HuH-7.5 (cell line): ENCODE results near the gene GLDN.

Source experiments
- DNase-seq: peaks from one replicate; pipeline ENCODE4 v3.0.0; 2011; ENCODE audit warnings: low spot score

The GLDN gene

DNA sequence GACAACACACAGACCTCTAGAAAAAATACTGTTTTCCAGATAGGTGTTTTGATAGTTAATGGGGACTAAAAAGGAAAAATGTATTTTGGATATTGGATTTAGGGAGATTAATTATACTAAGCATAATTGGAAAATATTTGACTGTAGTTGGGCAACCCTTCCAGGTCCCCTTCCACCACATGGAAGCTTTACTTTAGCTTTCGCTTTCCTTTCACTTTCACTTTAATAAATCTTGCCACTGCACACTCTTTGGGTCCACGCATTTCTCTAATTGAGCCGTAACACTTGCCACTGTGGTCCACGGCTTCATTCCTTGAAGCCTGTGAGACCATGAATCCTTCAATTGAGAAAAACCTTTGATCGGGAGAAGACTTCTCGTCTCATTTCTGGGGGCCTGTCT lies 15.5 kb downstream of the GLDN start:
- no peak for DNase-seq

DNA sequence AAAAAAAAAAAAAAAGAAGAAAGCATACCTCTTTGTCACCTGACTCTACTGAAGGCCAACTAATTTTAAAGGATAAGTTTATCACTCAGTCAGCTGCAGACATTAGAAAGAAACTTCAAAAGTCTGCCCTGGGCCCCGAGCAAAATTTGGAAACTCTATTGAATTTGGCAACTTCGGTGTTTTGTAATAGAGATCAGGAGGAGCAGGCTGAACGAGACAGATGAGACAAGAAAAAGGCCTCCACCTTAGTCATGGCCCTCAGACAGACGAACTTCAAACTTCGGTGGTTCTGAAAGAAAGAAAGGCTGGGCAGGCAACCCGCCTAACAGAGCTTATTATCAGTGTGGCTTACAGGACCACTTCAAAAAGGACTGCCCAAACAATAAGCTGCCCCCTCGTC lies 18.5 kb downstream of the GLDN start:
- no peak for DNase-seq

DNA sequence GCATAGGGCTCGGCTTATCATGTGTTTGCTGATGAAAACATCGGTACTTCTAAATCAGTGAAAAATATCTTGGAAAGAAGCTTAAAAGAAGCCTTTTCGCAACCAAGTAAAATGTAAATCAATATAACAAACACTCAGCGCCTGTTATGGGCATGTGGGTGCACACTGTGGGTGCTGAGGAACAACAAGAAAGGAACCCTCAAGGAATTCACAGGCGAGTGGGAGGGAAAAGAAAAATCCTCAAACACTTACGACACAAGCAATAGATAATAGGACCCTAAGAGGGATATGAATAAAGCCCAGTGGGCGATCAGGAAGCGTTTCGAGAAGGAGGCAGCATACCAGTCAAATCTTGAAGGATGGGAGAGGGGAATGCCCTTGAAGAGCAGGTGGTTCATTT lies 21.9 kb downstream of the GLDN start:
- DNase-seq, result no peak

DNA sequence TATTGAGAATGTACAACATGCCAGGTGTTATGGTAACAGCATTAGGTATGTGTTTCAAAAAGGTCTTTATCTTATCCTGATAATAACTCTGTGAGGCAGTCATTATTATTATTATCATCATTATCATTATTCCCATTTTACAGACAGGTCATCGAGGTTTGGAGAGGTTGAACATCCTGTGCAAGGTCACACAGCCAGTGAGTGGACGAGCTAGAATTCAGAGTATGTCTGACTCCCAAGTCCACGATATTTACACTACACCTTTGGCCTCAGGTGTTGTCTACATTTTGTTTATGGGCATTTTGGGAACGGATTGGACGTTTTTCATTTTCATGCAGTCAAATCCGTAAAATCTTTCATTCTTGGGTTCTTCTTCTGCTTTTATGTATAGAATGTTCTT lies 24.0 kb downstream of the GLDN start:
- no peak for DNase-seq

DNA sequence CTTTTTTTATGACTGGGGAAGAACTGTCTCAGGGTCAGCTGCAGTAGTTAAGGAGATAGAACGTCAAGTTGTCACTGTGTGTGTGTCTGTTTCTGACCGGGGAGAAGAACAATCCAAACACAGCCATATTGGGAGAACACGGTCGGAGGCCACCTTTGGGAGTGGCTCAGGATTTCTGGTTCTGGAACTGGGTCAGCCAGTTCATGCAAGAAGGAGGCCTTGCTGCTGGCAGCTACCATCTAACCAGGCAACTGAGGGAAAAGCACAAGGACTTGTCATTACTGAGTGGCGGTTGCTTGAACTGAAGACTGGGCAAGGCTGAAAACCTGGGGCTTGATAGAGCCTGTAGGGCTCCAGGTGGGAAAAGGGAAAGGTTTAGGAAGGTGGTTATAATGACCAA lies 24.6 kb downstream of the GLDN start:
- no peak for DNase-seq

DNA sequence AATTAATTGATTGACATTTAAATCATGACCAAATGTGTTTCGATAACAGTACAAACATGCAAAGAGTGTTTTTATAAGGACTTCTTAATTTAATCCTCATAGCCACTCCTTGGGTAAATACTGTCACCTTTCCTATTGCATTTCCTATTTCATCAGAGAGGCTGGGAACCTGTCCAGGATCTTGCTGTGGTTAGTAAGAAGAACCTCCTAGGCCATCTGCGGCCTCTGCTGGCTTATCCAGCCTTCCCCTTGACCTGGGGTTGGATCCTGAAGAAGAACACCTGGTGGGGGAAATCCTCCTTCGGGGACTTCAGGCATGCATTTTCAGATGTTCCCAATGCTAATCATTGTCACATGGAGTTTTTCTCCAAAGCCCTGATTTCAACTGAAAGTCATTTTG lies 25.5 kb downstream of the GLDN start:
- DNase-seq, result no peak

DNA sequence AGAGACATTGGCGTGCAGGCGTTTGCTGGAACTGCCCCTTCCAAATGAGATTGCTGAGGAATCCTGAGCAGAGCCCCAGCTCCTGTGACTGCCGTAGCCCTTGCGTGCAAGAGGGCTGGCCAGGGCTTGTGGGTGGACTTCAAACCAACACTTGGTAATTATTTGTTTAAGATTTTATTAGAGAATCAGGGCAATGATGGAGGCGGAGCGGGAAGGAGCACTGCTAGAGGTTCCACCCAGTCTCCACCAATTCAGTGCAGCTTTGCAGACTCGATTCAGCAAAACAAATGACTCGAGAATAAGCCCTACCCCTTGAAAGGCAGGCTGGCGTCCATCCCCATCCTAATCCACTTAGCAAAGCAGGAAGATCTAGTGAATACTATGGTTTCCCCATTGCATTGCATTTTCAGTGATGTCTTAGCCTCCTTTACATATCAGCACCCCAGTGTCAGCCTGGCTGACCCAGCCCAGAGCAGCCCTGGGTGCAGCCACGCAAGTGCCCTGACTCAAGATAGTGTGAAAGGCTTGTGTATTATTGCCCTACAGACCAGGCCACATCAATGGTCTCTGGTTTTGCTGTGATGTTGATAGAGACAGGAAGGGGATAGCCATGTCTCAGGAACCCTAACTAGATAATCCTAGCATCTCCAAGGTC lies 26.0 kb downstream of the GLDN start:
- DNase-seq, result no peak

DNA sequence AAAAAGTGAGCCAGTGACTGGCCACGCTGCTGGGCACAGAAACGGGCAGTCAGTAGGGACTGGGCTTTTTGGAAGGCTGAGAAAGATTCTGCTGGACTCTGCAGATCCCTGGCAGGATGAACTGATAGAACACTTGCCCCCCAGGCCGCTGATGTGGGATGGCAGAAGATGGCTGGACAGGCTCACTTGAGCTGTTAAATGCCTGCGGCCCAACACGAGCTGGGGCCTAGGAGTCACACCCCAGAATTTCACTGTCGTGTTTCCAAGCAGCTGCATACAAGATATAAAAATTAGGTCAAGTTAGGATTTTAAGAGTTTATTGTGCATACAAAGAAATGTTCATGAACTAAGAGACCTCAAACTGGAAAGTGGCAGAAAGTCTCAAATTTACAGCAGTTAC lies 26.9 kb downstream of the GLDN start:
- no peak for DNase-seq

DNA sequence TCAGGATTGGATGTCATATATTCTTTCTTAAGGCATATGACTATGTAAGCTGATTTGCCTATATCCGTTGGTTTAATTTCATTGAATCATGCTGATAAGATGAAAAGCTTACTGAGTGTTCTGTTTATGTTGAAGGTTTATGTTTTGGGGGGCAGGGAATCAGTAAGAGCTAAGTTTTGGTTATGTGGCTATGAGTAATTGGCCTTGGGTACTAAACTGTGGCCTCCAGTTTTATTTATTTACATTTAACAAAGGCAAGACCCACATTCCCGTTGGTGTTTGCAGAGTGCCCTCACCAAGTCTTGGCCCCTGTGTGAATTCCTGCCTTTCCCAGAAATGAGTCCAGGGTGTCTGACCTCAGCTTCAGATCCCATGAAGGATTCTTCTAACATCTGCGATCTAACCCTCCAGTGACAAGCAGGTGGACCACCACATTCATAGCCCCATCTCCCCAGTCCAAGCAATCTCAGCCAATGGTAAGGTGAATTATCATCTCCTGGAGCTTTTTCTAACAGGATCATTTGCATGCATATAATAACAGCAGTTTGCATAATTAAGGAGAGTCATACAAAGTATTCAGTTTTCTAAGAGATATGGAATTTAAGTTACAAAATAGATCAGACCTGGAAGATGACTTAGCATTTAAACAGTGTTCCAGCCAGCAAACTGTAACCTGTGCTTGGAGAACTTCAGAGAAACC lies 27.4 kb downstream of the GLDN start:
- no peak for DNase-seq

DNA sequence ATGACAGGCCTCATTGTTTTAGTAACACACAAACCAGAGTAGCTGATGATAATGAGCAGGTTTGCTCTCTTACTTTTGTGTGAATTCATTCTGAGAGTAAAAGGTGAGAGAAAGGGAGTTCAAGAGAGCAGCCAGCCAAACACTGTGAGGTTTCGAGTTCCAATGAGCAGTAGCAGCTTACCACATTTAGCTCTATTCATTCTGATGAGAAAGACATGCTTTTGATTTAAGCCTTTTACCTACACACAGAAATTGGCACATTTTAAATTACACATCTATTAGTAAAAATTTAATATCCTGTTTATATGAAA lies 28.0 kb downstream of the GLDN start:
- DNase-seq, result no peak

DNA sequence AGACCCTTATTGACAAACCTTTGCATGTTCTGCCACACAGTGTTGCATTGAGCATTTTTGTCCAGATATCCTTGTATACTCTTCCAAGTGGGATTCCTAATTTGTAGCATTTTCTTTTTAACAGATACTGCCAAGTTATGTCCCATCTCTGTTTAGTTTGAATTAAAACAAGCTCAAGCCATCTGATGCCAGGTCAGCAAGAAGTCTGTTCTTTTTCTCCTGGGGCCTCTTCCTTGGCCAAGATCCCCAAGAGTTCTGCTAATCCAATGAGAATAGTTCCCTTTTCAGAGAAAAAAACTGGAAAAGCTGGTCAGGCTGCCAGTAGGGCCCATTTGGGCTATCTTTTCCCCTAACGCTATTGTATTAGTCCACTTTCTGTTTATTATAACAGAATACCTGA lies 29.8 kb downstream of the GLDN start:
- no peak for DNase-seq

DNA sequence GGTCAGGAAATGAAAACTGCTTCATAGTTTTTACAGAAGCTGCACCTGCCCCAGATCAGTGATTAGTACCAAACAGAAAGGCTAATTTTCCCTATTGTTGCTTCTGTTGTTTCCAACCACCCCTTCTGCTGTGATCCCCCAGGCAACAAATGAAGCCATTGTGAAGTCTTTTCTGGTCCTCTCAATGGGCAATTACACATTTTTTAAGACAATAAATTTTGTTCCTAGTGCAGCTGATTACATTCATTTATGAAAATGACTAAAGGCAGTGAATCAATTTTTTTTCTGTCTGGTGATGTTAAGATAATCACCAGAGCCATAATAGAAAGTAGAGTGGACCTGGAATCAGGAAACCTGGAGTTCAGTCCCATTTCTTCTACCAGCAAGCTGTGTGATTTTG lies 32.7 kb downstream of the GLDN start:
- no peak for DNase-seq

DNA sequence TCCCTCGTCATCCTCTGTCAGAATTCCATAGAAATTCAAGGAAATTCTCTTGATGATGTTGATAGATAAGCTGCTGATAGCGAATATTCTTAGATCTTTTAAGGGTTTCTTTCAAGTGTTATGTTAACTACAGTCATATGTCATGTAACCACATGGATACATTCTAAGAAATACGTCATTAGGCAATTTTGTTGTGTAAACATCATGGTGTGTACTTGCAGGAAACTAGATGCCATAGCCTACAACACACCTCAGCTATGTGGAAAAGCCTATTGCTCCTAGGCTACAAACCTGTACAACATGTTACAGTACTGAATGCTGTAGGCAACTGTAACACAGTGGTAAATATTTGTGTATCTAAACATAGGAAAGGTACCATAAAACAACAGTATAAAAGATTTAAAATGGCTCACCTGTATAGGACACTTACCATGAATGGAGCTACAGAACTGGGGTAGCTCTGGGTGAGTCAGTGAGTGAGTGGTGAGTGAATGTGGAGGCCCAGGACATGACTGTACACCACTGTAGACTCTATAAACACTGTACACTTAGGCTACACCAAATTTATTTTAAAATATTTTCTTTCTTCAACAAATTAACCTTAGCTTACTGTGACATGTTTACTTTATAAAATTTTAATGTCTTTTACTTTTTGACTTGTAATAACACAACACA lies 34.6 kb downstream of the GLDN start:
- DNase-seq, result no peak

DNA sequence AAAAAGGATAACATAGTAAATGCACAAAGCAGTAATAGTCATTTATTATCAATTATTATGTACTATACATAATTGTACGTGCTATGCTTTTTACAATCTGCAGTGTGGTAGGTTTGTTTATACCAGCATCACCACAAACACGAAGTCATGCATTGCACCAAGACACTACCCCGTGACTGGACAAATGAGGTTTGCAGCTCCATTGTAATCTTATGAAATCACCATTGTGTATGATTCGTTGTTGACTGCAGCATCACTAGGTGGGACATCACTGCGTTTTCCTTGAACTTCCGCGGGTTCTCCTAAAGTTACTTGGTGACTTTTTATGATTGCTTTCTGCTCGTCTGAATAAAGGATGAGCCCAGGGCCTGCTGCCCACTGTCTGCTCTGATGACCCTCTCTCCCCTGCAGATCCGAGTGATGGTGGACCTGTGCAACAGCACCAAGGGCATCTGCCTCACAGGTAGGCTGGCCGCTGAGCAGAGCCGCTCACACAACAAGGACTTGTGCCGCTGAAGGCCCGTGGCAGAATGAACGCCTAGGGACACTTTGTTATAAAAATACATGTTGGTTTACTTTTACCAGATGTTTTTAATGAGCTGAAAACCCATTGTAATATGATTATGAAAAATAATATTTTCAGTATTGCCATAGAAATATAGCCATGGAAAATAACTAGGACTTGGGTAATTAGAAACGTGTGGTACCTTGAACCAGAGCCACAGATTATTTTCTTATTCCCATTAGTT lies 35.8 kb downstream of the GLDN start:
- DNase-seq, result no peak

DNA sequence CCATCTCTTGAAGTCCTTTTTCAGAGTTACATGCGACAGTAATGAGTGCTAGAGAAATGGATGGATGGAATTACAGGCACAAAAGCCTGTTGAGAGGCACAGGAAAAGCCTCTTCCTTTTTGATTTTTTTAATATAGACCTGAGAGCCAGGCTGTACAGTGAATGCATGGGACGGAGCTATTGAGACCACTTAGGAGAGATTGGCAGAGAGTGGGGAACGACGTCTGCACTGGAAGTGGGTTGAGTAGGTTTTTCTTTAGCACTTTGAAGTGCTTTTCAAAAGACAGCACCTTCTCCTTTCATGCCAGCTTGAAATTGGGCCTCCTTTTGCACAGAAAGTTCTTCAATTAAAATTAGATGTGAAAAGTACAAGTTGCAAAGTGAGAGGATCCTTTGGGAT lies 37.0 kb downstream of the GLDN start:
- no peak for DNase-seq

DNA sequence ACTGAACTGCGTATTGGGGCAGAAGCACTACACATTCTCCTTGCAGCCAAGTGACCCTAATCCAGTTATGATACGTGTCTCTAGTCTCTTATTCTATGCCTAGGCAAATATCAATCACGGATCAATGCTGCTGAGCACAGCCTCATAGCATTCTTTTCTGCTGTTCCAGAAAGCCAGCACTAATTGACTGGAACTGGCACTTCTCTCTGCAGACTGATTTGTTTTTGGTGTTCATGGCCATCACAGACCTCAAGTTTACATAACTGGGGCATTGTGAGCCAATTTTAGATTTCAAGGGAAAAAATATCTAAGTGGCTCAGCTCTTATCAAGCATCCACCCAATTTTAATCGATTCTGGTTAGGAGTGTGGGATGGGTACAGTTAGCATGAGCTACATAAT lies 37.9 kb downstream of the GLDN start:
- no peak for DNase-seq

DNA sequence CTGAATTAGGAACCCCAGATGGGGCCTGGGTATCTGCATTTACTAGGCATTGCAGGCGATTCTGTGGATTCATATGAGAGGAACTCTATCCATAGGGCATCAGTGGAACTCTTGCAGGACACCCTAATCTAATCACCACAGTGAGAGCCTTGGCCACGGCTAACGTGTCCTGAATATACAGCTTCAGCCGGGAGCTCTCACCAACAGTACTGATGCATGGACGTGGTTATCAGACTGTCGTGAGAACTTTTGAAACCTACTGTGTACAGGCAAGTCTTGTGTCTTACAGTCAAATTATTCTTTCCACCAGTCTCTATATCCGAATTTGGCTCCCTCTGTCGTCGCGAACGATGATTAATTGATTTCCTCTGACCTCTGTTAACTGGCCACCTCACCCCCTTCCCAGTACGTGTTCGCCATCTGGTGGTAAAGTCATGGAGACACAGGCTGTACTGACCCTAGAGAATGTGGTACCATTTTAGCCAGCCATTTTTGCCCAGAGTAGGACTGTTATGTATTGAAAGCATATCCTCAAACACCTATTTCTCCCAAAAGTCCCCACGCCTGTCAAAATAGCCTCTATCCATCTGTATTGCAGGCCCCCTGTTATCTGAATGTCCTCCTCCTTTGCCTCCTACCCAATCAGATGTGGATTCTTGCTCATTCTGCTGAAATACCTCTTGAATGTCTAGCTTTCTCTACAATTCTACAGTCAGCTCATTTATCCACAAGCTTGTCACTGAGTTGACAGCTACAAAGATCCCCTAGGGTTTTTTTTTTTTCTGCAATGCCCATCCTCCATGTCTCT lies 39.7 kb downstream of the GLDN start:
- peak; percentile 61 for DNase-seq

DNA sequence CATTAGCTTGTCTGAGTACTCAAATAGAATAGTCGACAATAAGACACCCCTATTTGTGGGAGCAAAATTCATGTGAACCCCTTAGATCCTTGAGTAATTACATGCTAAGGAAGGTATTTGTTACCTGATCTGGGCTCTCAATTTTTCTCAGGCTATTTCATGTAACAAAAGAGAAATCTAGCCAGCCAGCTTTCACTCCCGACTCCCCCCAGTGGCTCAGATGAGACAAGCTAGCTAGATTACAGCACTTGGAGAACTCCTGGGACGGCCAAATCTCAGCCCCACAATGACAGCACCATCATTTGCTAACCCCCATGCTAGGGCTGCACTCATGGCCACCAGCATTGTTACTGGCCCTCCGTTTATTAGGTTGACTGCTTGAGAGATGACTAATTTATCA lies 41.3 kb downstream of the GLDN start:
- peak; percentile 64 for DNase-seq

DNA sequence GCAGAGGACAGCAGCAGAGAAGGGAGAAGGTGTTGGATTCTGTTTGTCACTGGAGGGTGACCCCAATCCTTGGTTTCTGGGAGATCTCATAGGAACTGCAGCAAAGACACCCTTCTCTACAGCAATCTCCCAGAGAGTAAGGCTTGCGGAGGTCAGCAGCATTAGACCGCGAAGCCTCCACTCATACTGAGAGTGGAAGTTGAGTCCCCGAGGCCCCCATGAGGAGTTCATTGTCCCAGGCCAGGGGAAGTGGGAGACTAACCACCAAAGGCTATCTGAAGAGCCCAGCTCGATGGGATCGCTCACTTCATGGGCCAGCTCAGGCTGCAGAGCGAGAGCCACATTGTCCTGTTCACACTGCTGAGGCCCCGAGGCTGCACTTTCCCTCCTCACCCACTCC lies 44.6 kb downstream of the GLDN start:
- no peak for DNase-seq

DNA sequence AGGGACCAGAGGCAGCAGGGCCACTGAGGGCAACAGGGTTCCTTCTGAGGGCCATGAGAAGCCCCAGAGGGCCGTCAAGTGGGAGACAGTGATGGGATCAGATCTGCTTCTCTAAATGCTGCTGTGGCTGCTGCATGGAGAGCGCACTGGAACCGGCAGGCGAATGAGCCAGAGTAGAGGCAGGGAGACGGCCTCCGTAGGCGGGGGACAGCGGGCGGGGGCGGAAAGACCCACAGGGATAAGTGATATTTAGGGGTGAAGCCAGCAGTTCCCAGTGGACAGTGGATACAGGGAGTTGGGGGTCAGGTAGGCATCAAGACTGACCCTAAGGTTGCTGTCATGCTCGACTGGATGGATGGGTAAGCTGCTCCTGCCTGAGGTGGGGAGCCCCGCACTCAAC lies 45.0 kb downstream of the GLDN start:
- DNase-seq, result no peak

DNA sequence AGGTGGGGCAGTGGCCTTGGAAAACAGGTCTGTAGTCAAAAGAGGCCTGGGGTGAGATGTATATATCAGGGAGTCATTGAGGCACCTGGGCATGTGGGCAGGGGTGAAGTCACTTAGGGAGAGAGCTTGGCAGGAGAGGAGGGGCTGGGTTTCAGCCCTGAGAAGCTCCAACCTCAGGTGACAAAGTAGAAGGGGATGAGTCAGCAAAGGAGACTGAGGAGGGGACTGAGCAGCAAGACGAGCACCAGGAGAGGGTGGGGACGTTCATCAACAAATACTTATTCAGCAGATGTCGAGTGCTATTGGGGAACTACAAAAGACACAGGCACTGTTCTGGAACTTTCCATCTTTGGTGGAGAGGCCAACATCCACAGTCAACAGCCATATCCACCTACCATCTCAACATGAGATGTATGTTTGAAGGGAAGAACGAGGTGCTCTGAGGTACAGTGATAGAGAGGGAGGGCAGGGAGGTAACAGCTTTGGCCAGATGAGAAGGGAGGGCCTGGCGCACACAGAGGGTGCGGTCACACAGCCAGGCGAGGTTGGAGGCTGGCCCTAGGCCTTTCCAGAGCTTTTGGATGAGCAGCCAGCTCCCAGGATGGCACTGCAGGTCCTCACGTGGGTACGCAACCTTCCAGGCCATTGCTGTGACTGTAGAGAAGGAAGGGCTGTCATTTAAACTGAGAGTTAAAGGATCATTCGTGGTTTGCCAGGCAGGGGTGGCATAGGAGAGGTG lies 45.7 kb downstream of the GLDN start:
- no peak for DNase-seq

DNA sequence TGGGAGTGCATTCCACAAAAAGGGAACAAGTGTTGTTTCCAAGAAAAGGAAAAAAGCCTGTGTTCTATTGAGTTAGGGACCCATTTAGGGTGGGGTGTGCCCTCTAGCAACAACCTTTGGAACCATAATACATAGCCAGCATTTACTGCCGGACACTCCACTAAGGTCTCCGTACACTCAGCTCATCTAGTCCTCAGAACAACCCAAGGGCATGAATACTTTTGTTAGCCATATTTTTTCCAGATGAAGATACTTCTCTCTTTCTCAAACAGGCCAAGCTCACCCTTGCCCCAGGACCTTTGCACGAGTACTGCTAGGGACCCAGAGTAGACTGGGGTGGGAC lies 46.2 kb downstream of the GLDN start:
- DNase-seq, result no peak
